Fibroblast of lung (primary cell): Measurements from ENCODE around the gene SBK3. TPM values are rescaled to one million over a fixed set of nuclear protein-coding genes. Genes with fewer than 3 reads are reported as not detected.

Experiments used
- DNase-seq, 2 donors: peaks; one replicate each; pipeline versions ENCODE4 v3.0.0 to v3.0.0-alpha.2; 2010; ENCODE audit warnings: low read depth in 2 of 2
- H2AFZ ChIP-seq: 2 replicates; pipeline ENCODE4 v1.5.1; 2012; ENCODE audit warnings: low read length, control low read depth, inconsistent platforms
- H3K27ac ChIP-seq: 2 replicates; pipeline ENCODE4 v1.5.1; 2011; ENCODE audit warnings: low read length, control low read depth; ENCODE audit not compliant: insufficient read depth
- H3K27me3 ChIP-seq: 2 replicates; pipeline ENCODE4 v1.5.1; 2011; ENCODE audit warnings: mild to moderate bottlenecking, low read length; ENCODE audit not compliant: control insufficient read depth, insufficient read depth
- H3K36me3 ChIP-seq: 2 replicates; pipeline ENCODE4 v1.5.1; 2011; ENCODE audit warnings: low read length; ENCODE audit not compliant: control insufficient read depth, insufficient read depth
- H3K4me1 ChIP-seq: 2 replicates; pipeline ENCODE4 v1.5.1; 2011; ENCODE audit warnings: low read length; ENCODE audit not compliant: control insufficient read depth, insufficient read depth; ENCODE audit errors: extremely low read depth
- H3K4me2 ChIP-seq: 2 replicates; pipeline ENCODE4 v1.5.1; 2011; ENCODE audit warnings: low read length, control low read depth; ENCODE audit not compliant: insufficient read depth; ENCODE audit errors: extremely low read depth
- H3K4me3 ChIP-seq, 4 experiments: fragments of 200-600 bp in 1 of 4; sonication (generic) in 1 of 4; replicated peaks in 1 of 4; 2 replicates each; pipeline ENCODE4 v1.5.1; 2011 to 2016; ENCODE audit warnings: low read length in 4 of 4, low read depth in 3 of 4, mild to moderate bottlenecking in 3 of 4, control low read depth in 2 of 4, inconsistent platforms in 1 of 4, mixed read lengths in 1 of 4; ENCODE audit not compliant: insufficient read depth in 1 of 4; ENCODE audit errors: control extremely low read depth in 1 of 4
- H3K79me2 ChIP-seq: 2 replicates; pipeline ENCODE4 v1.5.1; 2012; ENCODE audit warnings: mild to moderate bottlenecking, low read length, inconsistent platforms; ENCODE audit not compliant: control insufficient read depth, insufficient read depth
- H3K9ac ChIP-seq: 2 replicates; pipeline ENCODE4 v1.5.1; 2011; ENCODE audit warnings: mild to moderate bottlenecking, low read length, control low read depth; ENCODE audit not compliant: insufficient read depth
- H3K9me3 ChIP-seq: 2 replicates; pipeline ENCODE4 v1.5.1; 2012; ENCODE audit warnings: low read depth, low read length; ENCODE audit not compliant: control insufficient read depth, insufficient read depth
- H4K20me1 ChIP-seq: 2 replicates; pipeline ENCODE4 v1.5.1; 2011; ENCODE audit warnings: low read length; ENCODE audit not compliant: control insufficient read depth, insufficient read depth; ENCODE audit errors: extremely low read depth
- EZH2 ChIP-seq: IDR thresholded peaks from 2 replicates; pipeline ENCODE4 v1.5.1; 2012; ENCODE audit warnings: low read length, control low read depth, mild to moderate bottlenecking; ENCODE audit errors: missing control alignments
- polyA plus RNA-seq, 2 donors: library from polyadenylated mRNA; depleted of rRNA in 1 of 2; stranded (reverse) in 1 of 2; unstranded in 1 of 2; fragments of >200 nt; gene quantifications; 2 replicates each; pipeline ENCODE4 v1.2.1, GENCODE V29; 2011 to 2012; ENCODE audit warnings: missing spikeins in 1 of 2
- total RNA-seq: library from RNA; depleted of rRNA; stranded (reverse); fragments of >200 nt; gene quantifications from 2 replicates; pipeline ENCODE4 v1.2.1, GENCODE V29; 2014
- TF ChIP-seq, protein P1 (sequence below), 2 donors: IDR thresholded peaks in 1 of 2; conservative IDR thresholded peaks in 1 of 2; 1 replicate in 1 of 2; 2 replicates in 1 of 2; pipeline ENCODE4 v1.5.1; 2011 to 2012; ENCODE audit warnings: low read length in 2 of 2, control low read depth in 1 of 2, inconsistent platforms in 1 of 2, low read depth in 1 of 2, mild to moderate bottlenecking in 1 of 2

SBK3 gene
- total and polyA plus RNA-seq, 2 donors (not counting 1 experiment from before 2014, with no cell fraction given): 0.66 TPM; not detected in 1

DNA sequence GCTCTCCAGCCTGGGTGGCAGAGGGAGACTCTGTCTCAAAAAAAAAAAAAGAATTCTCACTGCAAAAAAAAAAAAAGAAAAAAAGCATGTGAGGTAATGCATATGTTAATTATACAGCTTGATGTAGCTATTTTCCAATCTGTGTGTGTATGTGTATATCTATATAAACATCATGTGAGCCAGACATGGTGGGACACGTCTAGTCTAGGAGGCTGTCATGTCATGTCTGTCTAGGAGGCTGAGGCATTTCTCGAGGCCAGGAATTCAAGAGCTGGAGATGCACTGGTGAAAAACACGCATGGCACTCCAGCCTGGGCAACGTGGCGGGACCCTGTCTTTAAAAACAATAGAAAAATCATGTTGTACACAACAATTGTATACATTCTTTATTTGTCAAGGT, 6.9 kb upstream of the SBK3 start:
- H3K4me2 ChIP-seq: peak overlapping the region; percentile 51
- H4K20me1 ChIP-seq: no peaks in the 10 kb centered on the region
- H3K27ac ChIP-seq: no peak overlapping the region
- H3K9me3 ChIP-seq: no peaks in the 10 kb centered on the region
- no peak for TF ChIP-seq EZH2
- TF ChIP-seq, protein P1, sequence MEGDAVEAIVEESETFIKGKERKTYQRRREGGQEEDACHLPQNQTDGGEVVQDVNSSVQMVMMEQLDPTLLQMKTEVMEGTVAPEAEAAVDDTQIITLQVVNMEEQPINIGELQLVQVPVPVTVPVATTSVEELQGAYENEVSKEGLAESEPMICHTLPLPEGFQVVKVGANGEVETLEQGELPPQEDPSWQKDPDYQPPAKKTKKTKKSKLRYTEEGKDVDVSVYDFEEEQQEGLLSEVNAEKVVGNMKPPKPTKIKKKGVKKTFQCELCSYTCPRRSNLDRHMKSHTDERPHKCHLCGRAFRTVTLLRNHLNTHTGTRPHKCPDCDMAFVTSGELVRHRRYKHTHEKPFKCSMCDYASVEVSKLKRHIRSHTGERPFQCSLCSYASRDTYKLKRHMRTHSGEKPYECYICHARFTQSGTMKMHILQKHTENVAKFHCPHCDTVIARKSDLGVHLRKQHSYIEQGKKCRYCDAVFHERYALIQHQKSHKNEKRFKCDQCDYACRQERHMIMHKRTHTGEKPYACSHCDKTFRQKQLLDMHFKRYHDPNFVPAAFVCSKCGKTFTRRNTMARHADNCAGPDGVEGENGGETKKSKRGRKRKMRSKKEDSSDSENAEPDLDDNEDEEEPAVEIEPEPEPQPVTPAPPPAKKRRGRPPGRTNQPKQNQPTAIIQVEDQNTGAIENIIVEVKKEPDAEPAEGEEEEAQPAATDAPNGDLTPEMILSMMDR (conservative IDR thresholded peaks at IDR 0.05 in 1 of 2, IDR thresholded peaks at IDR 0.05 in 1 of 2; ENCODE audit: low read depth in 1 of 2, low read length in 2 of 2): no peak
- DNase-seq: no peak
- no peak overlapping the region for H3K9ac ChIP-seq
- H3K27me3 ChIP-seq: no peaks in the 10 kb centered on the region
- no peak overlapping the region for H3K4me3 ChIP-seq
- H3K4me1 ChIP-seq: peaks cover 22% of the 10 kb centered on the region
- H3K36me3 ChIP-seq: no peaks in the 10 kb centered on the region
- H3K79me2 ChIP-seq: no peaks in the 10 kb centered on the region
- no peak overlapping the region for H2AFZ ChIP-seq

DNA sequence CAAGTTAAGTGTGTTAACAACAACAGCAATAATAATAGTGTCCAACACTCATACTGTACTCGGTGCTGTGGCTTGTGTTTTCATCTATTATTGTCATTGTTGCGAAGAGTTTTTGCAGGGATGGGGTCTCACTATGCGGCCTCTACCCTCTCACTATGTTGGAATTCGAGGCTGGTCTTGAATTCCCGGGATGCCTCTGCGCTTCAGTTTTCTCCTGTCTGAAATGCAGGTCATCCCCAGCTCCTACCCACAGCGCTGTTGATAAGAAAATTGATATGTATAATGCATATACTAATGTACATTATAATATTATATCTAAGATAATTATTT, 4.9 kb upstream of the SBK3 start:
- Histone ChIP-seq H4K20me1 (no peaks in the 10 kb centered on the region), H3K27ac (peak overlapping the region; percentile 94), H3K4me2 (peak overlapping the region; percentile 92), H3K4me3 (no peak overlapping the region), H3K4me1 (peaks cover 37% of the 10 kb centered on the region), H3K9me3 (no peaks in the 10 kb centered on the region), H3K9ac (no peak overlapping the region), H2AFZ (peak overlapping the region; percentile 83), H3K36me3 (no peaks in the 10 kb centered on the region), H3K27me3 (no peaks in the 10 kb centered on the region), H3K79me2 (no peaks in the 10 kb centered on the region)
- TF ChIP-seq, protein P1 (conservative IDR thresholded peaks at IDR 0.05 in 1 of 2, IDR thresholded peaks at IDR 0.05 in 1 of 2; ENCODE audit: low read depth in 1 of 2, low read length in 2 of 2): no peak
- TF ChIP-seq EZH2: no peak
- DNase-seq: peak in 1 of 2 donors; percentile 65

DNA sequence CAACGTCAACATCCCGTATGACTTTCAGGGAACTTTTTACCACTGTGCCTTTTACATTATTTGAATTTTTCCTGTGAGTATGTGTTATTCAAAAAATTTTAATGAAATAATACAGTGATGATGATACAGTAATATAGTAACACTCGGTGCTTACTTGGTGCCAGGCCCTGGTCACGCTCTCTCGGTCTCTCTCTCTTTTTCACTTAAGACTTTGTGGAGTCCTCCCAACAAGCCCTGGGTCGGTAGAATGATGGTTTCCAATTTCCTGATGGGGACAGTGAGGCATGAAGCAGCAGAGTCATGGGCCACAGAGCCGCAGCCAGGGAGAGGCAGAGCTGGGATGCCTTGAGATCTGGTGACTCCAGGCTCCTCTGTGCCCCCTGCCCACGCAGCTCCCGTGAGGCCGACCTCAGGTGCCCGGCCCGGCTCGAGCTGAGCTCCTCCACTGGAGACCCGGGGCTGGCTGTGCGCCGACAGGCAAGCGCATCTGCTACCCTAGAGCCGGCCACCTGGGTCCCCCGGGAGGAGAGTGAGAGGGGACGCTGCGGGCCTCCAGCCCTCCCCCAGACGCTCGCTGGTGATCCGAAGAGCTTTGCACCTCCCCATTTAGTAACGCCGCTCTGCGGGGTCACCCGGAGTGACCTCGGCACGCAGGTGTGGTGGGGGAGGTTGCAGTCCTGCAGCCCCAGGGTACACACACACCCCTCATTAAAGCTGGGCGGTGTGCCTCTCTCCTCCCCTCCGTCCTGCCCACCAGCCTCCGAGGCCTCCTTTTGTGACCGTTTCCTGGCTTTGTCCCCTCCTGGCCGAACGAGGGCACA, 4.4 kb upstream of the SBK3 start:
- Histone ChIP-seq H4K20me1 (no peaks in the 10 kb centered on the region), H3K27me3 (no peaks in the 10 kb centered on the region), H3K4me1 (peaks cover 39% of the 10 kb centered on the region), H3K9ac (peak overlapping the region; percentile 66), H3K4me3 (peak overlapping the region in 2 of 4 experiments; percentile 17 to 21), H3K79me2 (no peaks in the 10 kb centered on the region), H3K27ac (peak overlapping the region; percentile 94), H2AFZ (peak overlapping the region; percentile 95), H3K4me2 (peak overlapping the region; percentile 92), H3K9me3 (no peaks in the 10 kb centered on the region), H3K36me3 (no peaks in the 10 kb centered on the region)
- no peak for TF ChIP-seq EZH2
- TF ChIP-seq, protein P1 (conservative IDR thresholded peaks at IDR 0.05 in 1 of 2, IDR thresholded peaks at IDR 0.05 in 1 of 2; ENCODE audit: low read depth in 1 of 2, low read length in 2 of 2): no peak
- DNase-seq: peak; percentile 90 to 92
